Colon (tissue), 2 donors: ENCODE results near the gene NOP16.

Experiments used
- FAIRE-seq: peaks from 2 replicates; lab custom pipeline; 2012; peaks lifted over from hg19 to GRCh38; lab: Jason Lieb, UNC
- donor health status: control.
- donor health status: control.

The NOP16 gene, protein sequence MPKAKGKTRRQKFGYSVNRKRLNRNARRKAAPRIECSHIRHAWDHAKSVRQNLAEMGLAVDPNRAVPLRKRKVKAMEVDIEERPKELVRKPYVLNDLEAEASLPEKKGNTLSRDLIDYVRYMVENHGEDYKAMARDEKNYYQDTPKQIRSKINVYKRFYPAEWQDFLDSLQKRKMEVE

DNA sequence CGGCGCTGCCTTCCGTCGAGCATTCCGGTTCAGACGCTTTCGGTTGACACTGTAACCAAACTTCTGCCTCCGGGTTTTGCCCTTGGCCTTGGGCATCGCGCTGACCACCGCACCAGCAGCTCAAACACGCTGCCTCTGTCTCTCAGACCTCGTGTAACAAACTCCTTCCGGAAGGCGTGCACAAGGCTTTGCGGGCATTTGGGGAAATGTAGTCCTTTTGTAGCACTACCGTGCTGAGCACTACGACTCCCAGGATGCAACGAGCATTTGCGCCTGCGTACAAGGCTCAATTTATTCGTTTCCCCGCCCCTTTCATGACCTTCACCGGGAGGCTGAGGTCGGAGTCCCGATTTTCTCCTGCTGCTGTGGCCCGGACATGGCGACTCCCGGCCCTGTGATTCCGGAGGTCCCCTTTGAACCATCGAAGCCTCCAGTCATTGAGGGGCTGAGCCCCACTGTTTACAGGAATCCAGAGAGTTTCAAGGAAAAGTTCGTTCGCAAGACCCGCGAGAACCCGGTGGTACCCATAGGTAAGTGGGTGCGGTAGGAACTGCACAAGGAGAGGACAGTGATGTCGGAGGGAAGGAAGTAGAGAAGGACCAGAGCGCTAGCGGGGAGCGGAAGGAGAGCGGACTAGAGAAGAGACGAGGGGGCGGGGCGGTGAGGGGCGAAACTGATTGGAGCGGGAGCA lies at the start of gene NOP16, which contains the start of gene HIGD2A:
Gene NOP16, minus strand, starts transcription at position 155 of the 691 bp plus-strand sequence. Its CDS starts 59 bp downstream, at position 96.
Gene HIGD2A, plus strand, starts transcription at position 308 of the 691 bp plus-strand sequence. Its CDS starts 69 bp downstream, at position 377.
- FAIRE-seq: no peak

DNA sequence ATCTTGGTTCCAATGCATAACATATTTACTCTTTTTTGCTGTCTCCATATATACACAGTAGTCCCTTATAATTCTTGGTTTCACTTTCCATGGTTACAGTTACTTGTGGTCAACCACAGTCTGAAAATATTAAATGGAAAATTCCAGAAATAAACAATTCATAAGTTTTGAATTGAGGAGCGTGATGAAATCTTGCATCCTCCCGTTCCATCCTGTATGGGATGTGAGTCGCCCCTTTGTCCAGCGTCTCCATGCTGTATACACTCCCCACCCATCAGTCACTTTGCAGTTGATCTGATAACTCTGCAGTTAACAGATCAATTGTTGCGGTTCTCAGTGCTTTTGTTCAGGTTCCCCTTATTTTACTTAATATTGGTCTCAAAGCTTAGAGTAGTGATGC lies 48.3 kb upstream of the NOP16 start:
- no peak for FAIRE-seq

DNA sequence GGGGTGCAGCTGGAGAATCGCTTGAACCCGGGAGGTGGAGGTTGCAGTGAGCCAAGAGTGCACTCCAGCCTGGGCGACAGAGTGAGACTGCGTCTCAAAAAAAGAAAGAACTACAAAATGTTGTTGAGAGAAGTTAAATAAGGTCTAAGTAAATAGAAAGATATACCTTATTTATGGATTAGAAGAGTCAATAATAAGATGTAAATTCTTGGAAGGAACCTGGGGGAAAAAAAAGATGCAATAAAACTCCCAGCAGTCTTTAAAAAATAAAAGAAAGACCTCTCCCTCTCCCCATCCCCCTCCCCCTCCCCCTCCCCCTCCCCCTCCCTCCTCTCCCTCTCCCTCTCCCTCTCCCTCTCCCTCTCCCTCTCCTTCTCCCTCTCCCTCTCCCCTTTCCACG lies 44.3 kb upstream of the NOP16 start:
- FAIRE-seq: no peak

DNA sequence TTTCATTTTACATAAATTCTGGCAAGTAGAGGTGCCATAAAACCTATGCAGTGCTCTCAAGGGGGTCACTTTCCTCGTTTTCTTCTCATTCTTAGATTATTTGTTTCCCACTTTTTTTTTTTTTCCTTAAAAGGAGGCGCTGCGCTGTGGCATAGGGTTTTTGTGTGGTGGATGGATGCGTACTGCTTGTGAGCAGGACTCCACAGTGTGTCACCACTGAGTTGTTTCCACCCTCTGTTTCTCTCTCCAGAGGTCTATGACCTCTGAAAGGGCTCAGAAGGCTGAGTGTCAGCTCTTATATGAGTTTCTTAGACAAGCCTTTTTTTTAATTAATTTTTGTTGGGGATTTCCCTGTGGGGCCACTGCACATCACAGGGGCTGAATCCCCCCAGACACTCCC lies 41.6 kb upstream of the NOP16 start:
- no peak for FAIRE-seq

DNA sequence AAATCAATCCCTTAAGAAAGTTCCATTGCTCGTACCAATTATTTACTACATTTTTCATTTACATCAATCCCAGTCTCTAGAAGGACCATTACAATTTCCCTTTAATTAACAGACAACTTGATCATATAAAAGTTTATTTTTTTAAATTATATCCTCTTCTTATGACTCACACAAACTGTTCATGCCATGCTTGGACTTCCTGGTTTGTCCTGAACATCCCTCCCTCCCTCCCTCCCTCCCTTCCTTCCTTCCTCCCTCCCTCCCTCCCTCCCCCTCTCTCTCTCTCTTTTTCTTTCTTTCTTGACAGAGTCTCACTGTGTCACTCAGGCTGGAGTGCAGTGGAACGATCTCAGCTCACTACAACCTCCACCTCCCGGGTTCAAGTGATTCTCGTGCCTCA lies 39.6 kb upstream of the NOP16 start:
- FAIRE-seq: no peak

DNA sequence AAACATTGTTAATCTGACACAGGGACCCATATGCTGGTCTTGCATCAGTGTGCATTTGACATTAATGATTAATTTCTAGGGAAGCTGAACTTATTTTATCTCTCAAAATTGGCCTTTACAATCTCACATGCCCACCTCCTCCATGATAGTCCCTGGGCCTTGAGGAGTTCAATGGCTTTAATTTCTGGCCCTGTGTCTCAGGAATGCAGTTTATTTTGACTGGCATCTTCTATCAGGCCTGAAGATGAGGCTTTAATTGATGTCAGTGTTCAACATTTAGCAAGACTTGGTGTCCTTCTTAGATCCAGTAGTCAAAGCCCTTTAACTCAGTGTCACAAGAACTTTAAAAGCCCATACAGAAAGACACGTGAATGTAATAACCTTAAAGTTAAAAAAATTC lies 38.5 kb upstream of the NOP16 start:
- no peak for FAIRE-seq

DNA sequence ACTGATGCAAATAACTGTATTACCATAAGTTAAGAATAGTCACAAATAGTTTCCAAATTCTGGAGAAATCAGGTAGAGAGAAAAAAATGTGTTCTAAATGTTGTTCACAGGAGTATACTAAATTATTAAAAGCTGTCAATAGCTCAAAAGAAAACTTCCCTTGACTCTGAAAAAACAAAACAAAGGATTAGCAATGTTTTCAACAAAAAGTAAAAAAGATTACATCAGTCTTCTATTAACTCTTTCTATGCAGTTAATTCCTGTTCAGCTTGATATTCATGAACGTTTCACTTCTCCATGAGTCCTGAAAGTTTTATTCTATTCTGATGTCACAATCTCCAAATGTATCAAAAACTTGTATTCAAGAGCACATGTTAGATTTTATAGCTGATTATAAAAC lies 37.4 kb upstream of the NOP16 start:
- no peak for FAIRE-seq

DNA sequence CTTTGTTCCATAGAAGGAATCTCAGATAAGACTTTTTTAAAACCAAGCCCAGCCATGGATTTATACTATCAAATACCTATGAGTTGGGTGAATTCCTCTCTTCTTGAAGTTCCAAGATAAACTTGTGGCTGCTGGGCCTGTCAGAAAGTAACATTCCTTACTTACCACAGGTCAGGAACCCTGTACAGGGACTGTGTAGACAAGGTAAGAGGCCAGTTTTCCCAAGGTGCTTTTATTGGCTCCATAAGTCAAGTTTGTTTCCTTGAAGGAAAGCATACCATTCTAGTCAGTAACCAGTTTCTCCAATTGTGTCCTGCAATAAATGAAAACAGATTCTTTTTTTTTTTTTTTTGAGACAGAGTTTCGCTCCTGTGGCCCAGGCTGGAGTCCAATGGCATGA lies 36.7 kb upstream of the NOP16 start:
- FAIRE-seq: no peak

DNA sequence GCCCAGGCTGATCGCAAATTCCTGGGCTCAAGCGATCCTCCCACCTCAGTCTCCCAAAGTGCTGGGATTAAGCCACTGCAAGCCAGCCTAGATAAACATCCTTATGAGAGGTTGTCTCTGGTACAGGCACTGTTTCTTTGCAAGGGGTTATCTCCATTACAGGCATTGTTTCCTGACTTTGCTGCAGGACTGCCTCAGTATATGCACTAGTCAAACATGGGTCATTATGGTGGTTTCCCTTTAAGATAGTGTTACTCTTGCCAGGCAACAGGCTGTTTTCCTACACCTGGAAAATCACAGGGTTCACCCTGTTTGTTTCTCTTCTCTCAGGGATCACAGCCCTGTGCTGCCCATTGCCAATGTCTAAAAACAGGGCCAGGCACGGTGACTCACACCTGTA lies 35.8 kb upstream of the NOP16 start:
- FAIRE-seq: no peak

DNA sequence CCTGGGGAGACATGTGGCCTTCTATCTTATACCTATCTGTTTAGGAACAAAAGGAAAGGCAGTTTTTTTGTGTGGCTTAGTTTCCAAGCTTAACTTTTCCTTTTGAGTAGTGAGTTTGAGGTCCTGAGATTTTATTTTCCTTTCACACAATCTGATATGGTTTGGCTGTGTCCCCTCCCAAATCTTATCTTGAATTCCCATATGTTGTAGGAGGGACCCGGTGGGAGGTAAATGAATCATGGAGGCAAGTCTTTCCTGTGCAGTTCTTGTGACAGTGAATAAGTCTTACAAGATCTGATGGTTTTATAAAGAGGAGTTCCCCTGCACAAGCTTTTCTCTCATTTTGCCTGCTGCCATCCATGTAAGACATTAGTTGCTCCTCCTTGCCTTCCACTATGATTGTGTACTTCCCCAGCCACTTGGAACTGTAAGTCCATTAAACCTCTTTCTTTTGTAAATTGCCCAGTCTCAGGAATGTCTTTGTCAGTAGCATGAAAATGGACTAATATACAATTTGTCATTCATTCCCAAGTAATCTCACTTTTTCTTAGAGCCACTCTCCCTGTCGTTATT lies 32.7 kb upstream of the NOP16 start:
- FAIRE-seq: no peak

DNA sequence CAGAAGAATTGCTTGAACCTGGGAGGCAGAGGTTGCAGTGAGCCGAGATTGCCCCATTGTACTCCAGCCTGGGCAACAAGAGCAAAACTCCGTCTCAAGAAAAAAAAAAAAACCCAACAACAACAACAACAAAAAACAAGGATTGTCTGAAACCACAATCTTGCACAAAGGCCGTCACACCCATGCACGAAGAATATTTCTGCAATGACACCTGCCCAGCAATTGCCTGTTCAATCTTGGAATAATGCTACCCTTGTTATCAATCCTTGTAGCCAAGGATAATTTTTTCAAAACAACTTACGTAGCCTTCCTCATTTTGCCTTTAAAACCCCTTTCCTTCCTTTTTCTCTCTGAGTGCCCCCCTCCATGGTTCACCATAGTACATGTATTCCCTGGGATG lies 31.7 kb upstream of the NOP16 start:
- no peak for FAIRE-seq

DNA sequence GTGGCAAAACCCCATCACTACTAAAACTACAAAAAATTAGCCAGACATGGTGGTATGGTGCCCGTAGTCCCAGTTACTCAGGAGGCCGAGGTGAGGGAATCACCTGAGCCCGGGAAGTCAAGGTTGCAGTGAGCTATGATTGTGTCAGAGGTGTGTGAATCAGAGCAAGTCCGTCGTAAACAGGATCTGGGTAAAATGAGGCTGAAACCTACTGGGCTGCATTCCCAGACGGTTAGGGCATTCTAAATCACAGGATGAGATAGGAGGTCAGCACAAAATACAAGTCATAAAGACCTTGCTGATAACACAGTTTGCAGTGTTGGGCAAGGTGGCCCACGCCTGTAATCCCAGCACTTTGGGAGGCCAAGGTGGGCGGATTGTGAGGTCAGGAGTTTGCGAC lies 29.9 kb upstream of the NOP16 start:
- no peak for FAIRE-seq

DNA sequence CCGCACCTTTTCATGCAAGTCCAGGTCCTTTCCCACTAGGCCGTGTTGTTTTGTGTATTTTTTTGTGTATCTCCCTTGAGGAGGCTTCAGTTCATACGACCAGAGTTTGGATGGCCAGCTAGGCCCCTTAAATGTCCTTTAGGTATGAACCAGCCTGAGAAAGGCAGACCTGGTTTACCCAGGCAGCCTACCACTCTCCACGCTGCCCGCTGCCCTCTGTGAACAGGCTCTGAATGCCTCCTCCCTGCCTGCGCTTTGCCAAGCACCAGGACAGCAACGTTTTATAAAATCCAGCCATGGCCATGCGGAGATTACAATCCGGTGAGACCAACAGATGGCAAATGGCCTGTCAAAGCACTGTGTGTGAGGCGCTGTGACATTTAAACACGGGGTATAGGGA lies 28.6 kb upstream of the NOP16 start:
- FAIRE-seq: no peak

DNA sequence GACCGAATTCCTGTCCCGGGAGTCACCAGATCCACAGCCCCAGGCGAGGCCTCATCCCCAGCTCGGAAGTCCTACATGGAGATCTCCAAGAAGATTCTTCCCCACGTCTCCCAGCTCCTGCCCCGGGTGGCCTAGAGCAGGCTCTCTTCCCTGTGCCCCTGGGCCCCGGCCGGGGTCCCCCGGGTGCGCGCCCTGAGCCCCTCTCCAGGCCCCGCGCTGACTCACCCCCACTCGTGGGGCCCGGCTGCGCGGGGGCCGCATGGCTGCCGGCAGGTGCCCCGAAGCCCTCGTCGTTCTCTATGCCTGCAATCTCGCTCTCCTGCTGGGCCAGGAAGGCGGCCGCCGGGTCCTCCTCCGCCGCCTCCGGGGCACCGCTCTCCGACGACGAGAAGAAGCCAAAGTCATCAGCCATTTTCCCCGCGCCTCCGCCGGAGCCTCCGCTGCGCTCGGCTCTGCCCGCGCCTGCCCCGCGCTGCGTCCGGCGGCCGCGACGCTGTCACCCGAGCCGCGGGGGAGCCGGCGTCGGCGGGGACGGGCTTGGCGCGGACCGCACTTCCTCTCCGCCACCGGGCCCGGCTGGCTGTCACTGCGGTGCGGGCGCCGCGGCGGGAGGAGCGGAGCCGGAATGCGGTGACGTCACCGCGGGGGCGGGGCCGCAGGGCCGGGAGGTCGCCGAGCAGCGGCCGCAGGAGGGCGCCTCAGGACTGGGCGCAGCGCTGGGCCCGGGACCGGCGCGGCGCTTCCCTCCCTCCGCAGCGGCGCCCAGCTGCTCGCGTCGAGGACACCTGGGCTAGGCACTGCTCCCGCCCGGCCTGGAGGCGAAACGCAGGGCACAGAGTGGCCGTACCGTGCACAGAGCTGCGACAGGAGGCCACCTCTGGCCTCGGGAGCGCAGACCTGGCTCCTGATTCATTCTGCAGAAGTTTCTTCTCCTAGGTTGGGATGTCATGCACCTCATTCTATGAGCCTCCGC lies 27.8 kb upstream of the NOP16 start, which contains the start of gene CLTB:
Gene CLTB, minus strand, starts transcription at position 588 of the 973 bp plus-strand sequence. Its CDS starts 176 bp downstream, at position 412.
- FAIRE-seq: no peak

DNA sequence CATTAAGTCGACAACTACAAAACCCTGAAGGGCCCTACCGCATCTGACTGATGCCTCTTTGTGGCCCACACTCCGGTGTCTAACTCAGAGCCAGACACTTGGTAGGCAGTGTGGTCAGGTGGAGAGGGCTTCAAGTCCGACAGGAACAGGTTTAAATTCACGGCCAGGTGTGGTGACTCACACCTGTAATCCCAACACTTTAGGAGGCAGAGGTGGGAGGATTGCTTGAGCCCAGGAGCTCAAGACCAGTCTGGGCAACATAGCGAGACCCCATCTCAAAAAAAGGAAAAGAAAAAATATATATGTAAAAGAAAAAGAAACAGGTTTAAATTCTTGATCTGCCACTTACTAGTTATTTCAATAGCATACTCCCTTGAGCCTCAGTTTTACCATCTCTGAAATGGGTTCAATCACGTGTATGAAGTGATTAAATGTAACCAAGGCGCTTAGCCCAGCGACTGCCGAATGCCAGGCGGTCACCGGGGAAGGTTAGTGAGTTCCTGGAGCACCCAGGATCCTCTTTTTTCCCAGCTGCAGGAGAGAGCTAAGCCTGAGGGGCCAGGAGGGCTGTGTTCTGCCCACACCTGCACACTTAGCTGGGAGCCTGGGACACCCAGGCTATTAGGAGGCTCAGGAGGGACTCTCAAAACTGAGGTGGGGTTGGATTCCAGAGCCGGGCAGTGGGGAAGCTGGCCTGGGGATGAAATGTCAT lies 27.0 kb upstream of the NOP16 start:
- no peak for FAIRE-seq

DNA sequence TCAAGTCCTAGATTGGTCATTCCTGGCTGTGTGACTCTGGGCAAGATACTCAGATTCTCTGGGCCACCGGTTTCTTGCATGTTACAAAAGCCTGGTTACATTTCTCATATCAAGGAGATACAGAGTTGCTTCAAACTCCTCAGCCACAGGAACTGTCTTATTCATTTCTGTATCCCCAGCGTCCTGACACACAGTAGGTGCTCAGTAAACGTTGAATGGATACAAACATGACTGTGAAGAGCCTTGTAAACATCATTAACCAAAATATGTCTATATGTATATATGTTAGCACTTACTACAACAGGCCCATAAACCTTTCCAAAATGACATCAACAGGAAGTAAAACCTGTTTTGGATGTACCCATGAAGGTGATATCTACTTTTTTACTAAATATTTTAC lies 26.3 kb upstream of the NOP16 start:
- no peak for FAIRE-seq

DNA sequence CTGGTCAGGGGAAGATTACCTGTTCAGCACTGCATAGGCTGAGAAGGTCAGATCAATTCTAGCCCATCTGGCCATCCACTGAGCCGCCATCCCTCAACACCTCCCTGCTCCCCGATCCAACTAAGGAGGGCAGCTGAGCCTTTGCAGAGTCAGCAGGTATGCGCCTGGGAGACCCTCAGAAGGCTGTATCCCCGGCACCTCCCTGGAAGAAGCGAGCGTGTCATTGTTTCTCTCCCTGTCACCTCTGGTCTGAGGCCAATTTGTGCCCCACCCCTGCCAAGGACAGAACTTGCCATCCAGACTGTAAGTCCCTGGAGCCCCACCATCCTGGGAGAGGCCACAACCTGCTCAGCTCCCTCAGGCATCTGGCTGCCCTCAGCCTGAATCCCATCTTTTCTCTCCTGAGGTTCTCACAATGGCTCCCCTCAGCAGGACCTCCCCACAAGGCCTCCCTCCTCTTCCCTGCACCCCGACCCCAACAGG lies 25.4 kb upstream of the NOP16 start:
- no peak for FAIRE-seq

DNA sequence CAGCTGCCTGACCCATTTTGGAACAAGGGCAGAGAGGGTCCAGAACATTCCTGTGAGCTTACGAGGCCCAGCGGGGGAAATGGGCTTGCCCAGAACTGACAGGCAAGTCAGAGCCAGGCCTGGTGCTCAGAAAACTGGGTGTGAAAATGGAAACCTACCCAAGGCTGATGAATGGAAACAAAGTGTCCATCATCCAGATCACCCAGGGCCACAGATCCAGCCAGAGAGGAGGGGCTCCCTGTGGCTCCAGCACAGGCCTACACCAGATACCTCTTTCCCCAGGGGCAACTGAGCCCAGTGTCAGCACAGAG lies 24.8 kb upstream of the NOP16 start:
- FAIRE-seq: no peak

DNA sequence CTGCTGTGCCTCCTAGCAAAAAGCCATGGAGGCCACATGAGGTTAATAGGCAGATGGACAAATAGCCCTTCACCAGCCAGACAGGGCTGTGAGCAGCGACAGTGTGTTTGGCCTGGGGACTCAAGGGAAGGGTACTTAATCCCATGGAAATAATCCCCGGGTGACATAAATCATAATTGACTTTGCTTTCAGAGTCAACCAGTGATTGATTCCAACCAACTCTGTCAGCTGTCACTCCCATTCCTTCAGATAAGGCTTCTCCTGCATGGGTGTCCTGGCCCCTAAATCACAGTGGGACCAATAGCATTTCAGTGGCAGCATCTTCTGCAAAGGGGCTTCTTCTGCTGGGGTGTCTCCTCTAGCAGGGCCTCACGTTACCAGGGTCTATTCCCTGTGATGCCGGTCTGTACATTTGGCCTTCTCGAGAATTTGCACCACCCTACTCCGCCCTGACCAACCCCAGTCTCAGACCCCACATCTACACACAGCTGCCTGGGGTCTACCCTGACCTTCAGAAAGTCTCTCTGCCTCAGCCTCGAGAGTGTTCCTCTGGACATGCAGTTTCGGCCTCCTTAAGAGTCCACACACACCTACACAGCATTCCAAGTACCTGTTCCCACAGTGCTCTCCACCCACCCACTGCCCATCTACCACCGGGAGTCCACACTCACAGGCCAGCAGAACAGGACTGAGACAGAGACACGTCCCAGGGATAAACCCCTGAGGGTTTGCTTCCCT lies 24.3 kb upstream of the NOP16 start:
- FAIRE-seq: no peak

DNA sequence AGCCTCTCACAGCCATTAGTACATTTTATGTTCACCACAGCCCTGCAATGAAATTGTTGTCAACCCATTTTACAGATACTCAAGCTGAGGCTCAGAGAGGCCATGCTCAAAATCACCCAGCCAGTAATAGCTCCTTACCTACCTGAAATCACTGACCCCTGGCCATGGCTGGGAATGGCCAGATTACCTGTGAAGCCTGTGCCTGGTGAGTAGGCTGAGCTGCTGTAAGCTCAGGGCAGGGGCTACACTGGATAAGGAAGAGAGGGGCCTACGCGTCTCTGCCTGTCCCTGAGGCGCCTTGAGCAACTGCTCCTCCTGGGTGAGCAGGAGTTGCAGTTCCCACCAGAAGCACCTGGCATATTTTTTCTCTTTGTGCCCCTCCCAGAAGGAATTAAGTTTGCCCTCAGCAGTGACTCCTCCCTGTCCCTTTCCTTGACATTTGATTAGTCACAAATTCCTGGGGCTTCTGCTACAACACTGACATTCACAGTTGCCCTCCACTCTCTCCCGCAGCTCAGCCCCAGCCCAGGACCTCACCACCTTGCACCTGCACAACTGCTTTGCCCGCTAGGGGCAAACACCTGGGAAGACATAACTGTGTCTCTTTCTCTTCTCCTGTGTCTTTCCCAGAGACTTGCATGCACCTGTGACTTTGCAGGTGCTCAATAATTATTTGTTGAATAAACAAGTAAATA lies 22.2 kb upstream of the NOP16 start:
- FAIRE-seq: no peak
